KMS-11 (cell line): ENCODE results near the gene IL1RL1.

Experiments used
- H2AFZ ChIP-seq: fragments of 200-600 bp; sonication (generic); 2 replicates; pipeline ENCODE4 v1.6.1; 2016; ENCODE audit warnings: antibody characterized with exemption, mixed run types, low read depth
- H3K27ac ChIP-seq: fragments of 200-600 bp; sonication (generic); 2 replicates; pipeline ENCODE4 v1.6.1; 2016; ENCODE audit warnings: mild to moderate bottlenecking, mixed run types
- H3K27me3 ChIP-seq: fragments of 200-600 bp; sonication (generic); 2 replicates; pipeline ENCODE4 v1.6.1; 2017; ENCODE audit warnings: mild to moderate bottlenecking, low read depth, mixed run types, moderate library complexity; ENCODE audit not compliant: insufficient read depth
- H3K36me3 ChIP-seq: fragments of 200-600 bp; sonication (generic); 2 replicates; pipeline ENCODE4 v1.6.1; 2017; ENCODE audit warnings: mild to moderate bottlenecking, mixed run types; ENCODE audit not compliant: insufficient read depth
- H3K4me1 ChIP-seq: fragments of 200-600 bp; sonication (generic); 2 replicates; pipeline ENCODE4 v1.6.1; 2016; ENCODE audit warnings: mild to moderate bottlenecking, low read depth, mixed run types; ENCODE audit not compliant: poor library complexity, severe bottlenecking
- H3K4me2 ChIP-seq: fragments of 200-600 bp; sonication (generic); 2 replicates; pipeline ENCODE4 v1.7.0; 2016; ENCODE audit warnings: mild to moderate bottlenecking, mixed run types
- H3K4me3 ChIP-seq: fragments of 200-600 bp; sonication (generic); IDR thresholded peaks from 2 replicates; pipeline ENCODE4 v1.6.1; 2017; ENCODE audit warnings: low read depth, low read length, mixed read lengths; ENCODE audit not compliant: insufficient read depth
- H3K79me2 ChIP-seq: fragments of 200-600 bp; sonication (generic); 2 replicates; pipeline ENCODE4 v1.6.1; 2016; ENCODE audit warnings: low read depth, mixed run types; ENCODE audit not compliant: insufficient read depth
- H3K9ac ChIP-seq: fragments of 200-600 bp; sonication (generic); 2 replicates; pipeline ENCODE4 v1.6.1; 2016; ENCODE audit warnings: mild to moderate bottlenecking, mixed run types
- H4K20me1 ChIP-seq: fragments of 200-600 bp; sonication (generic); 2 replicates; pipeline ENCODE4 v1.6.1; 2016; ENCODE audit warnings: mild to moderate bottlenecking, mixed run types; ENCODE audit not compliant: insufficient read depth
- TF ChIP-seq, protein P1 (sequence below): fragments of 200-600 bp; sonication (generic); conservative IDR thresholded peaks from 2 replicates; pipeline ENCODE4 v1.6.1; 2017; ENCODE audit warnings: low read depth, mild to moderate bottlenecking, antibody characterized with exemption, low read length, moderate library complexity, mixed read lengths

IL1RL1 gene

GRCh38 chr2:102340778-102341177 lies 29.4 kb downstream of the IL1RL1 start:
- no peaks in the 10 kb centered on the region for H3K79me2 ChIP-seq
- no peak overlapping the region for H3K4me3 ChIP-seq
- H3K36me3 ChIP-seq = no peaks in the 10 kb centered on the region
- peaks cover 5% of the 10 kb centered on the region for H3K4me1 ChIP-seq
- no peaks in the 10 kb centered on the region for H3K27me3 ChIP-seq
- TF ChIP-seq, protein P1, sequence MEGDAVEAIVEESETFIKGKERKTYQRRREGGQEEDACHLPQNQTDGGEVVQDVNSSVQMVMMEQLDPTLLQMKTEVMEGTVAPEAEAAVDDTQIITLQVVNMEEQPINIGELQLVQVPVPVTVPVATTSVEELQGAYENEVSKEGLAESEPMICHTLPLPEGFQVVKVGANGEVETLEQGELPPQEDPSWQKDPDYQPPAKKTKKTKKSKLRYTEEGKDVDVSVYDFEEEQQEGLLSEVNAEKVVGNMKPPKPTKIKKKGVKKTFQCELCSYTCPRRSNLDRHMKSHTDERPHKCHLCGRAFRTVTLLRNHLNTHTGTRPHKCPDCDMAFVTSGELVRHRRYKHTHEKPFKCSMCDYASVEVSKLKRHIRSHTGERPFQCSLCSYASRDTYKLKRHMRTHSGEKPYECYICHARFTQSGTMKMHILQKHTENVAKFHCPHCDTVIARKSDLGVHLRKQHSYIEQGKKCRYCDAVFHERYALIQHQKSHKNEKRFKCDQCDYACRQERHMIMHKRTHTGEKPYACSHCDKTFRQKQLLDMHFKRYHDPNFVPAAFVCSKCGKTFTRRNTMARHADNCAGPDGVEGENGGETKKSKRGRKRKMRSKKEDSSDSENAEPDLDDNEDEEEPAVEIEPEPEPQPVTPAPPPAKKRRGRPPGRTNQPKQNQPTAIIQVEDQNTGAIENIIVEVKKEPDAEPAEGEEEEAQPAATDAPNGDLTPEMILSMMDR = no peak
- H3K9ac ChIP-seq = no peak overlapping the region
- no peaks in the 10 kb centered on the region for H4K20me1 ChIP-seq
- H3K27ac ChIP-seq = no peak overlapping the region
- H2AFZ ChIP-seq = no peak overlapping the region
- no peak overlapping the region for H3K4me2 ChIP-seq

DNA sequence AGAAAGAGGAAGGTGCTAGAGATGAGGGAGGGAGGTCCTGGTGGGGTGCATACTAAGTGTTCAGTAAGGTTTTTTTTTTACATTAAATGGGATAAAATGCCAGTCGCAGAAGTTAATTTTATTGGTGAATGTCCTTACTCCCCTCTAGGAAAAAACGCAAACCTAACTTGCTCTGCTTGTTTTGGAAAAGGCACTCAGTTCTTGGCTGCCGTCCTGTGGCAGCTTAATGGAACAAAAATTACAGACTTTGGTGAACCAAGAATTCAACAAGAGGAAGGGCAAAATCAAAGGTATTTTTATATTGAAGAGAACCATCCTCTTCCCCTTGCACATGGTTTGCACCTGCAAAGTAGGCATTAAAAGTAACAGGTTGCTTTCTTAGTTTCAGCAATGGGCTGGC lies 31.5 kb downstream of the IL1RL1 start:
- H3K79me2 ChIP-seq = no peaks in the 10 kb centered on the region
- no peak overlapping the region for H3K4me3 ChIP-seq
- H2AFZ ChIP-seq = no peak overlapping the region
- H3K27ac ChIP-seq = no peak overlapping the region
- no peaks in the 10 kb centered on the region for H3K36me3 ChIP-seq
- no peaks in the 10 kb centered on the region for H4K20me1 ChIP-seq
- H3K9ac ChIP-seq = no peak overlapping the region
- H3K4me2 ChIP-seq = no peak overlapping the region
- TF ChIP-seq, protein P1 = no peak
- no peaks in the 10 kb centered on the region for H3K27me3 ChIP-seq
- H3K4me1 ChIP-seq = no peaks in the 10 kb centered on the region

DNA sequence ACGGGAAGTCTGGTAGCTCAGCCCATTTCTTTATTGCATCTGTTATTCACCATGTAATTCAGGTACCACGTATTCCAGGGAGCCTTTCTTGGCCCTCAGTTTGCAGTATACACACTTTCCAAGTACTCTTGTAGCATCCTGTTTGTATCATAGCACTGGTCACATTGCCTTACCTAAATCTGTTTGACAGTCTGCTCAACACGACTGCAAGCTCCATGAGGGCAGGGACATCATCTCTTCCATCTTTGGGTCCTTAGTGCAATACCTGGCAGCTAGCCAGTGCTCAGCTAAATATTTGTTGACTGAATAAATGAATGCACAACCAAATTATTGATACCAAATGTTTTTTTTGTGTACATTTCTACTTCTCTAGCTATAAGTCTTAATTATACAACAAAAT lies 33.0 kb downstream of the IL1RL1 start:
- H3K79me2 ChIP-seq = no peaks in the 10 kb centered on the region
- TF ChIP-seq, protein P1 = no peak
- no peak overlapping the region for H3K9ac ChIP-seq
- no peaks in the 10 kb centered on the region for H3K27me3 ChIP-seq
- H3K36me3 ChIP-seq = no peaks in the 10 kb centered on the region
- no peaks in the 10 kb centered on the region for H4K20me1 ChIP-seq
- H3K4me2 ChIP-seq = no peak overlapping the region
- H3K27ac ChIP-seq = no peak overlapping the region
- H3K4me3 ChIP-seq = no peak overlapping the region
- no peaks in the 10 kb centered on the region for H3K4me1 ChIP-seq
- H2AFZ ChIP-seq = no peak overlapping the region

- Histone ChIP-seq H3K4me2 (no peak overlapping the region), H3K4me1 (no peaks in the 10 kb centered on the region), H4K20me1 (no peaks in the 10 kb centered on the region), H3K36me3 (no peaks in the 10 kb centered on the region), H3K27ac (no peak overlapping the region), H3K79me2 (no peaks in the 10 kb centered on the region), H3K9ac (no peak overlapping the region), H3K4me3 (no peak overlapping the region), H3K27me3 (no peaks in the 10 kb centered on the region), H2AFZ (no peak overlapping the region)
- TF ChIP-seq, protein P1 = no peak
These were observed 34.1 kb downstream of the IL1RL1 start for GRCh38 chr2:102345329-102345920.
